GM21528 (cell line): ENCODE results near the gene COL28A1.

ENCODE experiments used
- ATAC-seq: cut with Tn5 transposase; IDR thresholded peaks from one replicate; pipeline ENCODE4 v1.9.1; 2021; ENCODE audit warnings: mild to moderate bottlenecking, moderate library complexity; ENCODE audit not compliant: unreplicated experiment, low FRiP score

COL28A1 gene

GRCh38 chr7:7535691-7536090 lies at the start of gene COL28A1:
Gene COL28A1, minus strand, starts transcription at chr7:7535873. Its CDS starts 2,998 bp downstream, at chr7:7532875.
- ATAC-seq = no peak

GRCh38 chr7:7584653-7585052 lies 49.0 kb upstream of the COL28A1 start:
- ATAC-seq = no peak

DNA sequence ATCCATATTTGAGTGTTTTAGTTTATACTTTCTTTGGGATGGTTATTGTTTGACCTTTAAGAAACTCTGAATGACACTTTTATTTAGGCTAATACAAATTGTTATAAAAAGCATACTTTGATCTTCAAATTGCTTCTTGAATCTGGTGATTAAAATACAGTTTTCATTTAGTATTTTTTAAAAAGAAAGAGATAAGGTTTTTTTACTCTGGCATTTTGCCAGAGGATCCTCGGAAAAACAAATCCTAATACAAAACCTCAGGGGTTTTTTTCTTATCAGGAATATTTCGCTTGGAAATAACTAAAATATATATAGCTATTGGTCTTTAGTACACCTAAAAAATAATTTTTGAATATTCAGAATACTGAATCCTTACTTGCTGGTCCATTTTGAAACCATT lies 48.1 kb upstream of the COL28A1 start:
- no peak for ATAC-seq

- ATAC-seq = no peak
These were observed 46.9 kb upstream of the COL28A1 start for GRCh38 chr7:7582596-7582995.

DNA sequence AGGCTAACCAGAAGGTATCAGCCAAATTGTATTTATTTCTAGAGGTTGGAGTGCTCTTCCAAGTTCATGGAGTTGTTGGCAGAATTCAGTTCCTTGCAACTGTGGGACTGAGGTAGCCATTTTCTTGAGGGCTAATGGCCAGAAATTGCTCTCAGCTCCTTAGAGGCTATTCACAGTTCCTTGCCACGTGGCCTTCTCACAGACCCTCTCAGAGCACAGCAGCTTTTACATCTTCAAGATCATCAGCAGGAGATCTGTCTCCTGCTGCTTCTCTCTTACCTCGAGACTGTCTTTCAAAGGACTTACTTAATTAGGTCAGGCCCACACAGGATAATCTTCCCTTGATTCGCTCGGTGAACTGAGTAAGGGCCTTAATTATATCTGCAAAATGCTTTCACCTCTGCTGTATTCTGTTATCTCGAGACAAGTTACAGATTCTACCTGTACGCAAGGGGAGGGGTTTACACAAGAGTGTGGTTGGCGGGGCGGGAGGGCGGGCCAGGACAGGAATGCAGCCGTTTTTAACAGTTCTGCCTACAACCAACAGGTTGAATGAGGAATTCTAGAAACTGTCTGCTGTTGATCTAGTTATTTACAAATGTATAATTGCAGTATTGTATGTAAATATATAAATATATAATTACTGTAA lies 46.0 kb upstream of the COL28A1 start:
- no peak for ATAC-seq

GRCh38 chr7:7579638-7580037 lies 44.0 kb upstream of the COL28A1 start:
- no peak for ATAC-seq

GRCh38 chr7:7577888-7578287 lies 42.2 kb upstream of the COL28A1 start:
- ATAC-seq = peak; percentile 61

- ATAC-seq = no peak
These were observed 40.7 kb upstream of the COL28A1 start for GRCh38 chr7:7576344-7576743.

DNA sequence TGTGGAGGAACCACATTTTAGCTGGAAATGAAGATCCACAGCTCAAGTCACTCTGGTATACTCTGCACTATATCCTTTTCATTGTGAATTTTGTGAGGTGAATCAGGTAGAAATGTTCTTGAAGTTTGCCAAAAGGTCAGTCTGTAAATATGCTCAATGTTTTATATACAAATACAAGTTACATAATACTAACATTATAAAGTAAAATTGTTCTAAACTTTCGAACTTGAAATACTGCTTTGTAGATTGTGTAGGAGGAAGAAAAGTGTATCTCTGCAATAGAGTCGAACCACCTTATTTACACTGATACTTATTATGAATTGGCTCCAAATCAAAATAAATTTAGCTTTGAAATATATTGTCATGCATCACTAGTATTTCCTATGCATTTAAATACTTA lies 38.0 kb upstream of the COL28A1 start:
- no peak for ATAC-seq

GRCh38 chr7:7570584-7570983 lies 34.9 kb upstream of the COL28A1 start:
- ATAC-seq = no peak

- no peak for ATAC-seq
These were observed 33.9 kb upstream of the COL28A1 start for GRCh38 chr7:7569615-7570014.

DNA sequence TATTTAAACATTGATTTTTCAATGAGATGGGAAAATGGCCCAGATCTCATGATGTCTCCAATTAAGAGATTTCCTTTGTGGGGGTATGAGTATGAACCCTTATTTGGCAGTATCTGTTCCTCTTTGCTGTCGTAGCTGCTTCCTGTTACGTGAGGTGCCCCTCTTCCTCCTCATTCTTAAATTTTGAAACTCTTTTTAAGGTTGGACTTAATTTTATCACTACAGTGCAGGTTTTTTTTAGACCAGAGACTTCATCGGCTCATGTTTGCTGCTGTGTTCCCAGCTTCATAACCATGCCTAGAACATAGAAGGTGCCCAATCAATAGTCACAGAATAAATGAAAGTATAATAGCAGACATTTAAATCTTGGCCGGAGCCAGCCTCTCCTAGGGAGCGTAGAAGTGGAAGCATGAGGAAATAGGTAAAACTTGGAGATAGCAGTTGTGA lies 33.4 kb upstream of the COL28A1 start:
- ATAC-seq = peak; percentile 40

GRCh38 chr7:7568553-7568952 lies 32.9 kb upstream of the COL28A1 start:
- ATAC-seq = no peak

- no peak for ATAC-seq
These were observed 32.3 kb upstream of the COL28A1 start for GRCh38 chr7:7567898-7568531.

DNA sequence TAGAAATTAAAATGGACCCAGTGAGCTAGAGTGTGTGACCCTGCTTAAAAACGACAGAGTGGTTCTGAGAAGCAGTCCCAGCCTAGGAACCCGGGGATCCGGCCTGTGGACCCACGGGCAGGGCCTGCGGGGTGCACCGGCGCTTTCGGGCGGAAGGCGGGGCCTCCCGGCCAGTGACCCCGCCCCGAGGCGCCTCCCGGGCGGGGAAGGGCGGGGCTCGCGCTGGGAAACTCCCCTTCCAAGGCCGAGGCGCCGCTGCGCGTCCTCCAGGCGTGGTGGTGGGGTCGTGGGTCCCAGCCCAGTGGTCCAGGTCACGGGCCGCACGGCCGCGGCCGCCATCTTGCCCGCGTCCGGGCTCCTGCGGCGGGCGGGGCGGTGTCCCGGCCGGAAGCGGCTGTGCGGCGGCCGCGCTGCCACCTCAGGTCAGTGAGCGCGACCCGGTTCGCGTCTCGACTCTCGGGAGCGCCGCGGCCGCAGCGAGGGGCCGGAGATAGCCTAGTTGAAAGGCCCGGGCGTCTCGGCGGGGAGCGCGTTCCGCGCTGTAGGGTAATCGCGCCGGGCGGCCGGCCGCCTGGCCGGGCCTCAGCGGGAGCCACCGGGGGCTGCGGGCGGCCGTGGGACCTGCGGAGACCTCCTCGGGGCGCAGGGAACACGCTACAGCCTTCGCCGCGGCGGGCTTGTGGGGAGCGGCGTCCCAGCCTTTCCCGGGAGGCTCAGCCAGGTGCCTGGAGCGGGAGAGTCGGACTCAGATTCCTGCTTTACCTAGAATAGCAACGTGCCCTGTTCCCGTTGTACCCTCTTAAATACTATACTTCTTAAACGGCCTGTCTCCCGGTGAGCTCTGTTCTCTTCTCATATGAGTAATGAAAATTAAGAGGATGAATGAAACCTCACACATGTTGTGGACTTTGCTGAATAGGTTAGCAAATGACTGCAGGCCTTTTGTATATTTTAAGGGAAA lies 31.3 kb upstream of the COL28A1 start, which contains the start of gene MIOS:
Gene MIOS (plus strand): TSS at position 234 of the 961 bp plus-strand sequence. CDS start 5,592 bp downstream, outside the sequence.
- ATAC-seq = peak; percentile 84

GRCh38 chr7:7565746-7566650 lies 30.3 kb upstream of the COL28A1 start:
- peak; percentile 17 for ATAC-seq

DNA sequence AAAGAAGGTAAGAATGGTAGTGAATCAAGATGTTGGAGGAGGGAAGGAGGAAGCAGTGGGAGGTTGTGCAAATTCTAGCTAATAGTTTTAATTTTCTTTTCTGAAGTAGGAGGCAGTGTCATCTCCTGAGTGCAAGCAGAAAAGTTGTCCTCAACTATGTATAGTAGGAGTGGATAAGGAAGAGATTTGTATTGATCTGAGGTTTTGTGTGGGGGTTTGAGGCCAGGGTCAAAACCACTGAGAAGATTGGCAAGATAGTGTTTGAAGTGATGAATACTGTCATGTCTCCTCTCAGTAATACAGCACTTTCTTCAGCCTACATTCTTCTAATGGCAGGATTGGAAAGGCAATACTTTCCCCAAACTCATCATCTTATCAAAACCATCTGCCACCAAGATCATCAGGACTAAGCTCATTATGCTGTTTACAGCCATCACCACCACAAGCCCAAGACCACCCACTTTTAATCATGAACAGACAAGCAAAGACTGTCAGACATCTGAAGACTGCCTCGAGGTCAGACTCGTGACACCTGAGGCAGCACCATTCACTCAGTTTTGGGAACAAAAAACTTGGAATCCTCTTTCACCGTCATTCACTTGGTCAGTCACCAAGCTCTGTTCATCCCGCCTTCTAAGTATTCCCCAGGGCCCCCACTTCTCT lies 29.5 kb upstream of the COL28A1 start:
- ATAC-seq = no peak

- ATAC-seq = no peak
These were observed 28.7 kb upstream of the COL28A1 start for GRCh38 chr7:7564323-7564780.

GRCh38 chr7:7563813-7564212 lies 28.1 kb upstream of the COL28A1 start:
- no peak for ATAC-seq
